GM19035 (cell line): ENCODE data around the gene CADPS.

Experiments
- ATAC-seq: cut with Tn5 transposase; IDR thresholded peaks from one replicate; pipeline ENCODE4 v1.9.1; 2021; ENCODE audit not compliant: unreplicated experiment

The CADPS gene

DNA sequence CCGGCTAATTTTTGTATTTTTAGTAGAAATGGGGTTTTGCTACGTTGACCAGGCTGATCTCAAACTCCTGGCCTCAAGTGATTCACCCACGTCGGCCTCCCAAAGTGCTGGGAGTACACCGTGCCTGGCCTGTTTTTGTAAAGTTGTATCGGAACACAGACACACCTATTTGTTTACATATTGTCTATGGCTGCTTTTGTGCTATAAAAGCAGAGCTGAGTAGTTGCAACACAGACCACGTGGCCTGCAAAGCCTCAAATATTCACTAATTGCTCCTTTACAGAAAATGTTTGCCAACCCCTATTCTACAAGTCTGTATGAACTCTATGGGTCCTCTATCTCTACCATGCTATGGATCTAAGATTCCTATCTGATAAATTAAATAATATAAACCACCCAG, 175.5 kb downstream of the CADPS start:
- ATAC-seq: no peak

- no peak for ATAC-seq
Observed at GRCh38 chr3:62696011-62696410, 179.2 kb downstream of the CADPS start.

DNA sequence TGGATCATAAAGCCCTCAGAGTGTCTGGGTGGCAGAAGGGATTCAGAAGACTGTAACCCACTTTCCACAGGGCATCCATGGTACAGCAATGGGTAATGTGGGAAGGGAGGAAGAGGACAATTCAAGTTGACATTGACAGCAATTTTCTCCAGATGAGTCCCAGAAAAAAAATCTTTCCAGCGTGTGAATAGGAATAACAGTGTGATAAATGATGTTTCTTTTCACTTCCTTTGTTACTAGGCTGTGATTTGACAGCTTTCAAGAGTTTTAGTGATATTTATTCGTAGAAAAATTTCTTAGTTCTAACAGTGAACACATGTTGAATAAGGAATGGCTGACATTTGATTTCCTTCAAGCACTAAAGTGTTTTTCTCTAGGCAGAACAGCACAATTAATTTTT, 186.4 kb downstream of the CADPS start:
- ATAC-seq: no peak

DNA sequence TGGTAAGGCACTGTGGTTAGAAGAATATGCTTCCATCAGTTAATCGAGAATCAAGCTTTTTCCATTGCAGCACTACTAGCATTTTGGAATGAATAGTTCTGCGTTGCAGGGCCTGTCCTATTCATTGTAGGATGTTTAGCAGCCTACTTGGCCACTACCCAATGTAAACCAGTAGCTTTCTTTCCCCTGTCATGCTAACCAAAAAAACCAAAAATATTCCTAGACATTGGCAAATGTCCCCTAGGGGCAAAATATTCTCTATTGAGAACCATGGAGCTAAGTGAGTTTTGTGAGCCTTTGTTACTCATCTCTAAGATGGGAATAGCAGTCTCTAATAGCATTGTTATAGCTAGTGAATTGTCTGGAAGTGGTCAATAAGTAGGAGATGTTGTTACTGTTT, 187.2 kb downstream of the CADPS start:
- ATAC-seq: no peak

- no peak for ATAC-seq
Observed at GRCh38 chr3:62686503-62687294, 188.5 kb downstream of the CADPS start.

GRCh38 chr3:62682826-62683225, 192.4 kb downstream of the CADPS start:
- no peak for ATAC-seq

- no peak for ATAC-seq
Observed at GRCh38 chr3:62679988-62680387, 195.2 kb downstream of the CADPS start.

DNA sequence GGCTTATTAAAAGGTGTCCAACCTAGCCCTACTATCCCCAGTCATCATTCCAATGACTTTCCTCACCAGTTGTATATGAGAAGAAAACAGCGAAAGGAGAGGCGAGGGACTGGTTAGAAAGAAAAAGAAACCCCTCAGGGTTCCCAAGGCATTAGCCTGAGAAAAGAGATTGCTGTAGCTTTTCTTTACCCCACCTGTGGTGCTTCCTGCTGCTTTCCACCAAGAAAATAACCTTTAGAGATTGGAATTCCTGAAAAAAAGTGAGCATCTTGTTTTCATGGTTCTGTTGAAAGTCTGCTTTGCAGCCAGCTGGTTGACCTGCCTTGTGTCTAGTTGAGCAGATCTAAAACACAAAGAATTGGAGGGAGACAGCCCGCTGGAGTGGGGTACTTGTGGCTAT, 196.4 kb downstream of the CADPS start:
- no peak for ATAC-seq

GRCh38 chr3:62677926-62678325, 197.3 kb downstream of the CADPS start:
- ATAC-seq: no peak

DNA sequence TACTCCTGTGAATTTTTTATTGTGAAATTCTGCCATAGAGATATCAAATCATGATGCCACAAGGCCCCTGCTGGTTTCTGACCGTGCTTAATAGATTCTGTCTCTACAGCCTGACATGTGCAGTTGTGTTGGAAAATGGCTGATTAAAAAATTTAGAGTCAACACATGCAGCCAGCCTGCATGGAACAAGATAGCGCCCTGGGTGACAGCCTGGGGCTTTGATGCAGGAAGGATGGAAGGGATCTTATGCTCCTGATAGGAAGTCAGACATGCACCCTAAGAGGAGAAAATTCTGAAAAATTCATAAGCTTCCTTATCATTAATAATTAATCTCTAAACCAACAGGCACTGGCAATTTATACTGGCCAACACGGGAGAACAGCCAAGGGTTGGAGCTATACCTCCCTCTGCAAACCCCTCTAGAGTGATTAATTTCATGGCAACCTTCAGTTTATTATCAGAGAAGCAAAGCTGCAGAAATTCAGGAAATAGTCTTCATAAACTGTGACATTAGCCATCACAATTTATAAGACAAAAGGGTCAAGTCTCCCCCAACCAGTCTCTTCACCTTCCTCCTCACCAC, 198.4 kb downstream of the CADPS start:
- no peak for ATAC-seq

GRCh38 chr3:62675492-62675891, 199.7 kb downstream of the CADPS start:
- ATAC-seq: no peak

DNA sequence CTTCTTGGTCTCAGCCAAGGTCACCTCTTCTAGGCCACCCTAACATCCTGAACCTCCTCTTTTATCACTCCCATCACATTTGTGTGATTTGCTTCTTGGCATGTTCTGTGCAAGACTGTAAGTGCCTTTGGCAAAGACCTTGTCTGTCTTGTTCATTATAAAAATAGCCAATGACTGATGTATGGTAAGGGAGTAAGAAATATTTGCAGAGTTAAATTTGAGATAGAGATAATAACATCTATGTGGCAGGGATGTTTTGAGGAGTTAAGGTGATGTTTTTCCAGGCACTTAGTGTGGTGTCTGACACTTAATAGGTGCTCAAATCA, 202.3 kb downstream of the CADPS start:
- ATAC-seq: no peak

- ATAC-seq: peak; percentile 63
Observed at GRCh38 chr3:62672270-62672987, 202.8 kb downstream of the CADPS start.

GRCh38 chr3:62670351-62670750, 204.9 kb downstream of the CADPS start:
- ATAC-seq: no peak

- ATAC-seq: no peak
Observed at GRCh38 chr3:62669161-62669560, 206.1 kb downstream of the CADPS start.

- ATAC-seq: no peak
Observed at GRCh38 chr3:62667714-62668113, 207.5 kb downstream of the CADPS start.

DNA sequence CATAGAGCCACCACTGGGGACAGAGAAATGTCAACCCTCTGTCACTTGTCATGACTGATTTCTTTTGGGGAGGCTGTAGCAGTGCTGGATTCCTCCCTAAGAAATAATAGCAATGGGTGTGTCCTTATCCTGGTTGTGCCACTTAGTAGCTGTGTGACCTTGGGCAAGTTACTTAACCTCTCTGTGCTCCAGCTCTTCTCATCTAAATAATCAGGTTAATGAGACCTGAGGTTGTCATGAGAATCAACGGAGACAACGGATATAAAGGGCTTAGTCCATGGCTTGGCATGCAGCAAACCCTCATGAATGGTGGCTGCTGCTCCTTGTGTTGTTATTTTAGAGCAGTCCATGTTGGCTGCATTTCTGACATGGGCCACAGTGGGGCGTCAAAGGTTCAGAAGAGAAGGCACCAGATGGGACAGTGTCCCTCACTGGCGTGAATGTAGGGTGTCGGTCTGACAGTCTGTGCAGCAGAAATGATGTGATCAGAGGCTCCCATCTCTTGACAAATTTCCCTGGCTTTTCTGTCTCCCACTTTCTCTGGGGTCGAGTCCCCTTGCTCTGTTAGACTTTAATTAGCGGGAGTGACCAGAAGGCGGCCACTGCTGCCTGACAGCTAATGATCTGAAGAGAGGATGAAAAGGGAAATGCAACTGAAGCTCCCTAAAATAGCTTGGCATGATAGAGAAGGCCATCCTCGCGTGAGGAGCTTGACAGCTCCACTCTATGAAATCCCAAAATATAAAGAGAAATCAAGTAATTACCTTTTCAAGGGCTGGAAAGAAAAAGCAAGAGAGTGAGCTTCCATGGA, 209.4 kb downstream of the CADPS start:
- ATAC-seq: peak; percentile 83

DNA sequence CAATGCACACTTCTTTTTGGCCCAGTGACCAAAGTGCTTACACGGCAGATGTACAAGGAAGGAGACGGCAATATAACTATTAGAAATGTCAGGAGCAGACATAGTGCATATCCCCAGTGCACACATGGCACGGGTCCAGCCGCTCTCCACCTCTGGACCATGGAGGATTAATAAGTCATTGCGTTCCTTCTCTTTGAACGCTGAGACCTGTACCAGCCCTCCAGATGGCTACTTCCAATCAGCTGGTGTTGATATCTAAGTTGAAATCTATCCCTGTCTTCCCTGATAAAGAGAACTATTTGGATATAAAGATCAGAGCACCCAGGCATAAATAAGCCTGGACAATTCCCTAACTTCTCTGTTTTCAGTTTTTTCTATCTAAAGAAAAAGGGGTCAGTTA, 212.5 kb downstream of the CADPS start:
- ATAC-seq: no peak

GRCh38 chr3:62659660-62660059, 215.6 kb downstream of the CADPS start:
- no peak for ATAC-seq

DNA sequence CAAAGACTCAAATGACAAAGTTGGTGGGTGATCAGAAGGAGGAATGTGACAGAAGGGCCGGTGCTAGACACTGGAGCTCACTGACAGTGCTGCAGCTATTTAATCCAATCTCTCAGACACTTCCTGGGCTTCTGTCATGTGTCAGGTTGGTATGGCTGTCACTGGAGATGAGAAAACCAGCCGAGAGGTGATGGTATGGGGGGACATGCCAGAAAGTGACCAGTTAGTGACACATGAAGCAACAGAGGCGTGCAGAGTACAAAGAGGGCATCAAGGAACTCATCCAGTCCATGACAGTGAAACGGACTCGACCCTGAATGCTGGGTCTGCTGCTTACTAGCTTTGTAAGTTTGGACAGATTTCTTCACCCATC, 219.5 kb downstream of the CADPS start:
- no peak for ATAC-seq

DNA sequence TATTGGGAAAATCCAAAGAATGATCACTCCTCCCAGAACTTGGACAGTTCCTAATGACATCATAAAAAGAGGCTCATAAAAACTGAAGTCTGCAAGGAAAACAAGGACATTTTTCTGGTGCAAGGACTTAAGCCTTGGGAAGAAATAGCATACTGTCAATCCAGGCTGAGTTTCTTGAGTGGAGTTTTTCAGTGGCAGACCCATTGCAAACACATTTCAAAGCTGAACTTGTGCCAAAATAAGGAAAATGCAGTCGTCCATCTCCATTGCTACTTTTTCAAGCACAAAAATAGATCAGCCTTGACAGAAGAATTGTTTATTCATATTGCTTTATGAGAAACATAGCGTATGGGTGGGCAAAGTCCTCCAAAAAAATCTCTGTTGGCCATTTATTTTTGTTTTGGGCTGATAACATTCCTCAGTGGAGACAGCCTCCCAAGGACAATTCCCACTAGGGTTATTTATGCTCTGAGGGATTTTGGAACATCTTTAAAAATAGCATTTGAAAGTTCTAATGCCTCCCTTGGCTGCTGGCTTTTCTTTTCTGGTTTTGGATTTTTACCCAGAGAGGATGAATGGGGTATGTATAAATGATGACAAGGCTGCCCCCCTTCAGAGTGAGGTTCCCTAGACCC, 220.0 kb downstream of the CADPS start:
- ATAC-seq: no peak
